HPDE6-E6E7 (cell line): ENCODE data around the gene PIP4K2A.
"Not testable (repeated sequence)": the region's sequence is repeated elsewhere in the genome, so short reads cannot be mapped to it uniquely, and the experiment has no call there.

Source experiments
- DNase-seq: peaks from one replicate; pipeline ENCODE4 v3.0.0; 2011; ENCODE audit warnings: missing footprints; ENCODE audit errors: extremely low spot score

The PIP4K2A gene

GRCh38 chr10:22554461-22555182 is 159.8 kb downstream of the PIP4K2A start:
- DNase-seq, result no peak

DNA sequence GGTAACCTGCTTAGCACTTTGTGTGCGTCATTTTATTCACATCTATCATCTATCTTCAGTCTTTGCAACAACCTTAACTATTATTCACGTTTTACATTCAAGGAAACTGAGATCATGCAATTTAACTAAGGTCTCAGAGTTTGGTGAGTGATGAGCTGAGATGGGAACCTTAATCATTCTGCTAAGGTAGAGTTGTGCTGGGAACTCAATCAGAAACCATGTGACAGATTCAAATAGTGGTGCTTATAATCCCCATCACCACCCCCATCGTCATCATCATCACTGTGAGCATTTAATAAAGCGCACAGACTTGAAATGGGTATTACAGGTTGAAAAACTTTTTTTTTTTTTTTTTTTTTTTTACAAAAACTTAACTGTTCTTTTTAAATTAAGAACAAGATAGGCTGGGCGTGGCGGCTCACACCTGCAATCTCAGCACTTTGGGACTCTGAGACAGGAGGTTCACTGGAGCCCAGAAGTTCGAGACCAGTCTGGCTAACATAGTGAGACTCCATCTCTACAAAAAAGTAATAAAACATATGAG is 160.9 kb downstream of the PIP4K2A start:
- DNase-seq, result no peak

GRCh38 chr10:22552888-22553378 is 161.4 kb downstream of the PIP4K2A start:
- DNase-seq, result no peak

DNA sequence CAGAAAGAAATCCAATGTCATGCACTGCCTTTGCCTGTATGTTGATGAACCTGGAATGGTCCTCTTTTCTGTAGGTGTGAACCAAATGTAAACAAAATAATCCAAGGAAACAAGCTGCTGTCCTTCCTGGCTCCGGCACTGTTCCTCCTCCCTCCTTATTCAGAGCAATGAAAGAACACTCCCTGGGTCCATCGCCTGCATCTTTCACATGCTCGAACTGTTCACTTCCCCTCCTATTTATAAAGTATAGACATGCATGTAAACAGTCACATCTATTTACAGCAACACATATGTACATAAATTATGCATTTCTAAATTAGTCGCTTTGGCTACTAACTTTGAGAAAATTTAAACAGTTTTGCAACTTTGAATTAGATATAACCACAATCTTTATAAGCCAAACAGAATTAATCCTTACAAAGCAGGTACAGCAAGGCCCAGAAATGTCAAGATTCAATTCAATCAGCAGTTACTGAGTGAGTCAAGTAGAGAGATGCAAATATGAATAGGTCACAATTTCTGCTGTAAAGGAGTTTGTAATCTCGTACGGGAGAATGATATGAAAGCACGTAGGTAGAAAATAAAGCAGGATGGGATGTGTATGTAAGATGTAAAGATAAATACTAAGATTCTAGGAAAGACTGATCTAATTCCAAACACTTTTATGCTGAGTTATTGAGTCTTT is 162.6 kb downstream of the PIP4K2A start:
- no peak for DNase-seq

DNA sequence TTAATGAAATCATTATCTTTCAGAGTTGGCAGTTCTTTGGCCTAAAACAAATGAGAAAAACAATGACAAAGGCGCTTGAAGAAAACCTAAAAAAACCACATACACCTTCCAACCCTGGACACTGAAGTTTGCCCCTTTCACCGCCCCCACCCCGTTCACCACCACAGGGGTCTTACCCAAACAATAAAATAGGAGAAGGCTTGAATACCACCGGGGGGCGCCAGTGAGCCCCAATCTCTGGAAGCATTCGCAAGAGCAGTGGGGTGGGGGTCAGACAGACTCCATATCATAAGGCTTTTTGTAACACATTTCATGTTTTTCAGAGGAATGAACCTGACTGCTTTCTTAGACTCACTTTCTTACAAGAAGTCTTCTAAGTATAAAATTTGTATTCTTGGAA is 163.6 kb downstream of the PIP4K2A start:
- DNase-seq, result no peak

DNA sequence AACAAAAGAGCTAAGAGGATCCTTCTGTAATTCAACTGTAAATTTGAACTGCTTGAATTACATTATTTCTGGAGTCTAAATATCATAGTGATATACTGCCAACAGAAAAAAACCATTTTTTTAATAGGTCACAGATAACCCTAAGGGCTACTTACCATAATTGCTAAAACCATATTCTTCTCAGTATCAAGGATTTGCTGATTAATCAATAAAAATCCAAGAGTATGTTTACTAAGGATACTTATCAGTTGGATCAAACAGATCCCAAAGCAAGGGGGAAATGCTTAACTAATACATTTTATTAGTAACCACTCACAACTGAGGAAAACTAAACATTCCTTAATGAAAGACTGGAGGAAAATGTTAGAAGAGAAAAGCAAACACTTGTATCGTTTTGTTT is 166.0 kb downstream of the PIP4K2A start:
- no peak for DNase-seq

DNA sequence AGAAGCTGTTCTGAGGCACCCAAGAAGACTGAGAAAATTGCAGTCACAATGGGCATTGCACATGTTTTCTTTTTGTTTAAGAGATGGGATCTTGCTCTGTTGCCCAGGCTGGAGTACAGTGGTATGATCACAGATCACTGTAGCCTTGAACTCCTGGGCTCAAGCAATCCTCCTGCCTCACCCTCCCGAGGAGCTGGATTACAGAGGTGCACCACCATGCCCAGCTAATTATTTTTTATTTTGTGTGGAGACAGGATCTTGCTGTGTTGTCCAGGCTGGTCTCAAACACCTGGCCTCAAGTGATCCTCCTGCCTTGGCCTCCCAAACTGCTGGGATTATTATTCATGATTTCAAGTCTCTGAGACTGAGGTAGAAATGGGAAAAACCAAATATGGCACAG is 168.7 kb downstream of the PIP4K2A start:
- no peak for DNase-seq

- no peak for DNase-seq
Observed at GRCh38 chr10:22544325-22545068, 169.9 kb downstream of the PIP4K2A start.

DNA sequence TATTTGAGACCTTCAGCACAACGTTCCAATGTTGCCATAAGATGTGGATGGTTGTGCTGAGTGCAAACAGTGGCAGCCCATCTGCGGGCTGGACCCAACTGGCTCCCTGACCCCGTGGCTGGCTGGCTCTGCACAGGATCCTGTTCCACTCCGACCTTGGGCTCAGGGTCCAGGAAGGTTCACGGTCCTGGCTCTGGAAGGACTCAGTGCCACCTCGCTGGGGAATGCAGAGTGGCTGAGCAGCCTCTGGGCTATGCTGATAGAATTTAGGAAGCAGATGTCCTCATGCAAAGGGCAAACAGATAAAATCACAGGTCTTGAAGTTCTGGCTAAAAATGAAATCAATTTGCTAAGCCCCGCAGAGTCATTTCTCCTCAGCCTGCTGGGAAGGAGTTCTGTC is 171.6 kb downstream of the PIP4K2A start:
- DNase-seq, result no peak

DNA sequence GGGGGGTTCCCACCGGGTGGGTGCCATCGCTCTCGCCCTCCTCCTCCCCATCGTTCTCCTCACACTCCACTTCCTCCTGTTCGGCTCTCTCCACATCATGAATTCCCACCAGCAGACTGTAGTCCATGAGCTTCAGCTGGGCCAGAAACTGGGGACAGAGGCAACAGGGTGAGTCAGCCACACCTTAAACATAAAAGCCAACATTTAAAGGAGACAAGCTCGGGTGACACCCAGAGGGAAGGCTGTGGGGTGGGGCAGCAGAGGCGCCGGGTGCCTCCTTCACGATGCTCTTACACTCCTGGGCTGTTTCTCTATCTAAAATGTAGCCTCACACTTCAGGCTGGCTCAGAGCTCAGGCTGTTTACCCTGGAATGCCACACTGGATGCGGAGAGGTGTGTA is 172.5 kb downstream of the PIP4K2A start:
- DNase-seq, result no peak

DNA sequence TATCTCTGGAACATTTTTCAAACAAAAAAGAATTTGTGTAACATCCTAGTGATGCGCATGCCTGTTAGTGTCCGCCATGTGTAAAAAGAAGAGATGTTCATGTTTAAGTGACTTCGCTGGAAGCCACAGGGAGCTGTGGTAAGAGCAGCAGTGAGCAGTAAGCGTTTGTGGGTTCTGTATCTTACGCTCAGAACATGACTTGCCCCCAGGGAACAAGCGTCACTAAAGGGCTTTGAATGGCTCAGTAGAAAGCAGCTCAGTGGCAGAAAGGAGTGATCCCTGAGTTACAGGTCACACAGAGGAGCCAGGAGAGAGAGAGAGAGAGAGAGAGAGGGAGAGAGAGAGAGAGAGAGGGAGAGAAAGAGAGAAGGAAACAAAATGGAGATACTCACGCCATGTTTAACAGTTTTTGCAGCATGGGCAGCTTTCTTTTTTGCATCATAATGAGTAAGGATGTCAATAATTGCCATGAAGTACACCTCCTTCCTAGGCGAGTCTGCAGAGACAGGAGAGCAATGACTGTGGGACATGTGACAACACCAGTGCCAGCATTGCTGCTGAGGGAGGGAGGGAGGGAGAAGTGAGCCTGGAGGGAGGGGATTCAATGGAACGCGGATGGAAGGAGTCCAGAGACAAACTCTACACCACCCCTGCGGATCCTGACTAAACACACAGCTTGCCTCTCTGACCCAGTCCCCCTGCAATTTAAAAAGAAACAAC is 174.6 kb downstream of the PIP4K2A start:
- no peak for DNase-seq

DNA sequence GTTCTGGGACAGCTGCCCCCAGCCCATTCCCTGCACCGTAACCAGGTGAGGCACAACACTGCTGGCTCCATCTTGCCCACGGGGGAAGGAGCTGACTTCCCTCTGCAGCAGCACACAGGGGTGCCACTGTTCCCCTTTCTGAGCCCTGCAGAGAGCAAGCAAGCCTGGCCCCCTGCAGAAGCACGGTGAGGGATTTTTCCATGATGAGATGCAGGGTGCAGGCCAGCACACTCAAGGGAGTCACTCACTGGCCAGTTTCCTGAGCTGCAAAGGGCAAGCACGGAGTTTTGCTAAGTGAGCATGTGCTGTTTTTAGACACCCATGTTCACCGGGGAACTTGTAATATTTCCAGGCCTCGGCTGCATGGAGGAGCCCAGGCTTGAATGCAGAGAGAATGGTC is 176.6 kb downstream of the PIP4K2A start:
- DNase-seq, result no peak

DNA sequence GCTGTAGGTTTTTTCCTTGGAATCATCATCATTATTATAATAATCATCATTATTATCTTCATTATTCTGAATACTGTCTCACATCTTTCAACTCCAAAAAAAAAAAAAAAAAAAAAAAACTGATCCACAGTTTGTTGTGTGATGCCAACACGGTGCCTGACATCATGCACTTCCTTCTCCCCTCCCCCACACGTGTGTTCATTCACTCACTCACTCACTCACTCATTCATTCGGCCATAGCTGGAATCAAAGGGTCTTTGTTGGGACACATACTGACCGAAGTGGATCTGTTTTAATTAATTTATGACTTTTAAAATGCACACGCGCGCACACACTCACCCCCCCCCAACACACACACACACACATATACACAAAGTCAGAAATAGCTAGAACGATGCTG is 177.8 kb downstream of the PIP4K2A start:
- DNase-seq, result no peak

- no peak for DNase-seq
Observed at GRCh38 chr10:22534849-22535604, 179.4 kb downstream of the PIP4K2A start.

- DNase-seq, result no peak
Observed at GRCh38 chr10:22531441-22531840, 182.9 kb downstream of the PIP4K2A start.

GRCh38 chr10:22531008-22531407 is 183.4 kb downstream of the PIP4K2A start:
- no peak for DNase-seq

DNA sequence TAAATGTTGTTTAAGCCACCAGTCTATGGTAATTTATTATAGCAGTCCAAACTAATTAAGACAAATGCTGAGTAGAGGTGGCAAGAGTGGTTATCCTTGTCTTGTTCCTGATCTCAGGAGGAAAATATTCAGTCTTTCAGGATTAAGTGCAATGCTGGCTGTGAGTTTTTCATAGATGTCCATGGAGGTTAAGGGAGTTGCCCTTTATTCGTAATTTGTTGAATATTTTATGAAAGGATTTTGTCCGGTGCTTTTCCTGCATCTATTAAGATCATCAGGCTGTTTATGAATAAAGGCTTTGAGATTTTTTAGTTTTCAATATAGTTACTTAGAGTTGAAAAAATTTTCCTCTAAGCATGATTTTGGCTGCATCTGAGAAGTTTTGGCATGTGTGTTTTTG is 186.9 kb downstream of the PIP4K2A start:
- DNase-seq, result no peak

DNA sequence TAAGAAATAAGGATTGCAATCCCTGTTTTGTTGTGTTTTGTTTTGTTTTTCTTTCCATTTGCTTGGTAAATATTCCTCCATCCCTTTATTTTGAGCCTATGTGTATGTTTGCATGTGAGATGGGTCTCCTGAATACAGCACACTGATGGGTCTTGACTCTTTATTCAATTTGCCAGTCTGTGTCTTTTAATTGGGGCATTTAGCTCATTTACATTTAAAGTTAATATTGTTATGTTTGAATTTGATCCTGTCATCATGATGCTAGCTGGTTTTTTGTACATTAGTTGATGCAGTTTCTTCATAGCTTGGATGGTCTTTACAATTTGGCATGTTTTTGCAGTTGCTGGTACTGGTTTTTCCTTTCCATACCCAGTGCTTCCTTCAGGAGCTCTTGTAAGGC is 190.0 kb downstream of the PIP4K2A start:
- not testable (repeated sequence) for DNase-seq

GRCh38 chr10:22520645-22521044 is 193.7 kb downstream of the PIP4K2A start:
- not testable (repeated sequence) for DNase-seq

GRCh38 chr10:22518167-22518724 is 196.1 kb downstream of the PIP4K2A start:
- DNase-seq, result no peak

GRCh38 chr10:22515009-22515408 is 199.4 kb downstream of the PIP4K2A start:
- no peak for DNase-seq
